ENCODE data around the gene PIK3R2.

GRCh38 chr19:18165794-18166544, 13.0 kb downstream of the PIK3R2 start:
- no peak for TF ChIP-seq EZH2phosphoT487 (IDR thresholded peaks at IDR 0.05; ENCODE audit: insufficient read depth, low read depth)
- TF ChIP-seq EZH2 (IDR thresholded peaks at IDR 0.05; ENCODE audit: insufficient read depth, poor library complexity, severe bottlenecking) = no peak
